Measurements from ENCODE around the gene ATF6. TPM values are rescaled to one million over a fixed set of nuclear protein-coding genes. Genes with fewer than 3 reads are reported as not detected.

The ATF6 gene
- total and polyA plus RNA-seq, 2 of the 8 experiments (the other 6 are each of a cell fraction or from before 2014, with no cell fraction given): 4.6 to 10.0 TPM

GRCh38 chr1:161982917-161983316 lies 216.8 kb downstream of the ATF6 start (continued):
- no peak for TF ChIP-seq RNF2 (IDR thresholded peaks at IDR 0.05; ENCODE audit: borderline replicate concordance, low read depth, low read length, missing control alignments, poor library complexity, severe bottlenecking)
- TF ChIP-seq SIRT6 (IDR thresholded peaks at IDR 0.05; ENCODE audit: low read length): no peak
- no peak for TF ChIP-seq GABPA (IDR thresholded peaks at IDR 0.05; ENCODE audit: borderline replicate concordance, insufficient read depth, low read length)
- no peak for TF ChIP-seq ZNF274 (IDR thresholded peaks at IDR 0.05; ENCODE audit: borderline replicate concordance, extremely low read depth, low read length)
- no peak for TF ChIP-seq CEBPB (IDR thresholded peaks at IDR 0.05; ENCODE audit: low read depth, low read length)
- TF ChIP-seq FOSL1 (IDR thresholded peaks at IDR 0.05; ENCODE audit: insufficient read depth, low read depth, low read length): no peak
- no peak for TF ChIP-seq PHF8 (conservative IDR thresholded peaks at IDR 0.05; ENCODE audit: low read depth, low read length)
- no peak for TF ChIP-seq BCL11A (IDR thresholded peaks at IDR 0.05; ENCODE audit: low read depth in 2 of 2, low read length in 2 of 2)

All from H1 (cell line).